HG02763 (cell line): ENCODE results near the gene KLHL5.
"Not testable (repeated sequence)": the region's sequence is repeated elsewhere in the genome, so short reads cannot be mapped to it uniquely, and the experiment has no call there.

ENCODE experiments used
- ATAC-seq: cut with Tn5 transposase; IDR thresholded peaks from one replicate; pipeline ENCODE4 v1.9.1; 2021; ENCODE audit warnings: mild to moderate bottlenecking, moderate library complexity; ENCODE audit not compliant: unreplicated experiment

The KLHL5 gene

GRCh38 chr4:39085891-39086290, 23.9 kb downstream of the KLHL5 start:
- ATAC-seq = no peak

GRCh38 chr4:39096847-39097246, 34.8 kb downstream of the KLHL5 start:
- ATAC-seq = no peak

GRCh38 chr4:39097290-39097689, 35.3 kb downstream of the KLHL5 start:
- ATAC-seq = no peak

- ATAC-seq = no peak
Measured at GRCh38 chr4:39102297-39102696, 40.3 kb downstream of the KLHL5 start.

GRCh38 chr4:39103291-39103690, 41.3 kb downstream of the KLHL5 start:
- ATAC-seq = no peak

GRCh38 chr4:39104255-39104654, 42.2 kb downstream of the KLHL5 start:
- ATAC-seq = no peak

GRCh38 chr4:39106011-39106410, 44.0 kb downstream of the KLHL5 start:
- ATAC-seq = no peak

GRCh38 chr4:39114436-39114835, 52.4 kb downstream of the KLHL5 start:
- ATAC-seq = no peak

GRCh38 chr4:39118034-39118658, 56.1 kb downstream of the KLHL5 start:
- no peak for ATAC-seq

- ATAC-seq = no peak
Measured at GRCh38 chr4:39120418-39120817, 58.4 kb downstream of the KLHL5 start.

- peak; percentile 76 for ATAC-seq
Measured at GRCh38 chr4:39124885-39125599, 63.0 kb downstream of the KLHL5 start.

GRCh38 chr4:39125600-39125985, 63.6 kb downstream of the KLHL5 start:
- ATAC-seq = no peak

- no peak for ATAC-seq
Measured at GRCh38 chr4:39126256-39127095, 64.4 kb downstream of the KLHL5 start.

- ATAC-seq = no peak
Measured at GRCh38 chr4:39133623-39134022, 71.6 kb downstream of the KLHL5 start.

GRCh38 chr4:39134683-39135306, 72.8 kb downstream of the KLHL5 start:
- no peak for ATAC-seq

- not testable (repeated sequence) for ATAC-seq
Measured at GRCh38 chr4:39138227-39138626, 76.2 kb downstream of the KLHL5 start.

- ATAC-seq = no peak
Measured at GRCh38 chr4:39146211-39146610, 84.2 kb downstream of the KLHL5 start.

- ATAC-seq = no peak
Measured at GRCh38 chr4:39154009-39154408, 92.0 kb downstream of the KLHL5 start.

- ATAC-seq = no peak
Measured at GRCh38 chr4:39157520-39157919, 95.5 kb downstream of the KLHL5 start.

- ATAC-seq = no peak
Measured at GRCh38 chr4:39166177-39166576, 104.1 kb downstream of the KLHL5 start.

- ATAC-seq = no peak
Measured at GRCh38 chr4:39166669-39167068, 104.6 kb downstream of the KLHL5 start.
